NCI-H446 treated with DMSO at 0.1 percent for 48 hours (cell line): ENCODE data around the gene GLRA3.

Experiments used
- DNase-seq: peaks from one replicate; lab custom pipeline; 2025; lab: John Stamatoyannopoulos, UW

GLRA3 gene

DNA sequence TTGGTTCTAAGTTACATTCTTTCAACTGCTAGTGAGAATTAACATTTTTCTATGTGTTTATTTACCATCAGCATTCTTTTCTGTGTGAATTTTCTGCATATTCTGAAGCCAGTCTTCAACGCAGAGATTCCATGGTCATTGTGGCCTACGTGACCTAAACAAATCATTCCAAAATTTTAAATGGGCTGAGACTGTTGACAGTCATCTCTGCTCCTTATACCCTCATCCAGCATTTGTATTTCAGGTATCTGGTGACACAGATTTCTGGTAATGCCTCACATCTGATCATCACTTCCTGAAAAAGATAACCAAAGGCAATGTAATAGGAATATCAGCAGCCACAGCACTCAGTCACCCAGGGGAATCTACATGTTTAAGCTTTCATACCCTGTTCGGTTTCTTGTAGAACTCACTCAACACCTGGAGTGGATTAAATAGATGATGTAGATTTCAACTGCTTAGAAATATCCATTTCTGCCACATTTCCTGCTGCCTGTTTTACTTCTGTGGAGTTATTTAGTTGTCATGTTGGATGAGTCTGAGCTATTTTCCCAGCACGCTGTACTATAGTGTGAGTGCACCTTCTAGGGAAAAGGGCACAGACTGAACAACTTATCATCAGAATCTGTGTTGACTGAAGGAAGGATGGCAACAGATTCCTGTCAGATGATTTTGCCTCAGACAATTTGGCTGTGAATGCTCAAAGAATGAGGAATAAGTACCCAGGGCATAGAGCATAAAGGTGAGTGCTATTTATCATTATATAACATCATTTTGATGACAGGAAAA lies 233.7 kb downstream of the GLRA3 start:
- DNase-seq: no peak

DNA sequence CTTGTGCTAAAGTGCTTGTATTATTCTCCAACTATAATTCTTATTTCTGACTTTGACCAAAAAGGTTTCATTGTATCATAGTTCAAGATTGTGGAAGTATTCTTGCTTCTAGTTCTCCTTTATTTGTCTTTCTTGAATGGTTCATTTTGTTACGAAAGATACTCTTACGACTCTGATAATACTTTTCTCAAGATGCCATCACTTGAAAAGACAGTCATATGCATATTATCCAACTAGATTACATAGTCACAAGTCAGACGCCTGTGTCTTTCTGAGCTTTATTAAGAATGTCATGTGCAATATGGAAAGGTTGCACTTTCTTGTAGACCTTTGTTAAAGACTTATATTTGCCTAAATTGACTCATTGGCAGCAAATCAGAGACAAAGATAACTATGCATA lies 235.3 kb downstream of the GLRA3 start:
- DNase-seq: no peak

DNA sequence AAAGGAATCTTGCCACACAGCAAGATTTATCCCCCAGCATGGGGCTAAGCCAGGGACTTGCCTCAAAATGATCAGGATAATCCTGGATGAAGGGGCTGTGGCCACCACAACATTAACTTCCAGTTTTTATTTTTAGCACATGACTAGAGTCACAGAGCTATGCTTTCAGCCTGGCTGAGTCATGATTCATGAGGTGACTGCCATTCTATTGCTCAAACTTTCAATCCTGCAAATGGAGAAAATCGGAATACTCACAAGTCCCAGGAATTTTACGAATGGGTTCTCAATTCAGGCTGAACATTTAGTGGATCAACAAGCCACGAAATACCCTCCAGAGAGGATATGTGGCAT lies 236.1 kb downstream of the GLRA3 start:
- DNase-seq: no peak

DNA sequence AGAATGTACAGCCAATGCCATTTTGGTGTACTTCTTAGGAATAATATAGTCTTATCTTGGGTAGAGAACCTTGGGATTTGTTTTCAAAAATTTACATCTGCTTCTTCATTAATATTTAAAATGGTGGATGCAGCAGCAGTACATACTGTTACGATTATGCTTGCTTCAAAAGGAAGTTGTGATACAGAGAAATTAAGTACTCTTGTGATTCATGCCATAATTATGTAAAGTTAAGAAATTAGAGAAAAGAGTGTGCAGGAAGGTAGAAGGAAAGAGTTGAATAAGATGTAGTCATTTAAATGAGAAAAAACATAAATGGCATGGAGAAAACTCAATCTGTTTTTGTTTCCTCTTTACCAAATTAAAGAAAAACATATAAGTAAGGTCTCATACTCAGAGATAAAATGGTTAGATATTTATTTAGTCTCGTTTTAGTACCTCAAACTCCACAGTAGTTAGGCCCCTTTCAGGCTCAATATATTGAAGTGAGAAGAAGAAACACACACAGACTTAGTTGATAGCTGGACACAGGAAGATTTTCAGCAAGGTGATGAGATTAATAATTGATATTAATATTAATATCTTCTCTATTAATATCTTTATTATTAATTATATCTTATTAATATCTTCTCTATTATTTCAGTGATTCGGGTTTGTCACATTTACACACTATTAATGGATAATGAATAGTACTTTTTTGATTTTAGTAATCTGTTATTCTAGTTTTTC lies 236.6 kb downstream of the GLRA3 start:
- DNase-seq: no peak

DNA sequence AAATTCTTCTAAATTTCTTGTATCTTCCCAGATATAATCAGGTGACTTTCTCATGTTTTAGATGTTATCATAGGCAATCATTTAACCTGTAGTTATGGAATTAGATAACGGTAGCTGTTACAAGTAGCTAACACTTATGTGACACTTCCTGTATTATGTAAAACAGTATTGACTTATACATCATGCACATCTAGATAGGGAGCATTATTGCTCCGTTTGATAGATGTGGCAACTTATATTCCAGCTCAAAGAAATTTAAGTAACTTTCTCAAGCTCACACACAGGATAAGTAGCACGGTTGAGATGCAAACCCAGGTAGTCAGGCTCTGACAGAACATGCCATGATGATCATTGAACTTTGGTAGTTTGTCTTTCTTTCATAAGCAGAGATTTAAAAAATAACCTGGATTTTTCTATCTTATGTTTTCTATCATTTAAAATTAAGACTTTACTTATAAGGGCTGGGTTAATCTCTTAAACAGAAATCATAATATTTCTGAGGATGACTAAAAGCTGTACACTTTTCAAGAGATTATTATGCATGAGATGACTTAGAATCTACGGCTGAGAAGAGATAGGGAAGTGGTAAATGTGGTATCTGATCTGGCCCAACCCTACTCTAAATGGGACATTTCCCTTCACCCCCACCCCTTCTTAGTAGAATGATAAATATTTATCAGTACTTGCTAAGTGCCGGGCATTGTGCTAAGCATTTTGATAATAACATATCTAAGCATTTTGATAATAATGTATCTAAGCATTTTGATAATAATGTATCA lies 237.6 kb downstream of the GLRA3 start:
- no peak for DNase-seq

DNA sequence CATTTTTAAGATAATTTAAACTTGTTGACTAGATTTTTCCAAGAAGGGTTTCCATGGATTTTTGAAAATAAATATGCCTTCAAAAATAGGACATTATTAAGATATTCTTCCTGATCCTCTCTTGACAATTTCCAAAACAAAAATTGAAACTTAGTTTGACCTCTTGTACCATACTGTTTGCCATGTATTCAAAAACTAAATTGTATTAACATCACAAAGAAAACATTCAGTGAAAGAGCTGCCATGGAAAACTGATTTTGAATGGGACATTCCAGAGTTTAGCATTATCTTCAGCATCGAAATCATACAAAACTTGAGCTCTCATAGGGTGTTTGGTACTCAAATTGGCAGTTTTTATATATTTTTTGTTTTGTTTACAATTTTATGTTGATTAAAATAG lies 238.7 kb downstream of the GLRA3 start:
- no peak for DNase-seq
